Activated CD8-positive, alpha-beta memory T cell treated with anti-CD3 and anti-CD28 coated beads for 4 hours (primary cell): ENCODE results near the gene MTIF2.
"Not testable (repeated sequence)": the region's sequence is repeated elsewhere in the genome, so short reads cannot be mapped to it uniquely, and the experiment has no call there.

Experiments used
- DNase-seq, 2 donors: peaks; one replicate each; pipeline ENCODE4 v3.0.0-alpha.2; 2020; ENCODE audit warnings: low read depth in 2 of 2

The MTIF2 gene

GRCh38 chr2:55196526-55196925 lies 72.5 kb downstream of the MTIF2 start:
- no peak for DNase-seq

DNA sequence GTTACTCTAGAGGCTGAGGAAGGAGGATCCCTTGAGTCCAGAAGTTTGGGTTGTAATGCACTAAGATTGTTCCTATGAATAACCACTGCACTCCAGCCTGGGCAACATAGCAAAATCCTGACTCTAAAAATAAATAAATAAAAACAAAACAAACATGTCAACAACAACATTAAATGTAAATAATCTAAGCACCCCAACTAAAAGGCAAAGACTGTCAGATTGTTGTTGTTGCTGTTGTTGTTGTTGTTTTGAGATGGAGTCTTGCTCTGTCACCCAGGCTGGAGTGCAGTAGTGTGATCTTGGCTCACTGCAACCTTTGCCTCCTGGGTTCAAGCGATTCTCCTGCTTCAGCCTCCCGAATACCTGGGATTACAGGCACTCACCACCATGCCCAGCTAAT lies 77.1 kb downstream of the MTIF2 start:
- DNase-seq: not testable (repeated sequence)

- DNase-seq: not testable (repeated sequence)
Measured at GRCh38 chr2:55186837-55187236, 82.2 kb downstream of the MTIF2 start.
